ENCODE results near the gene TRIM72. TPM values are rescaled to one million over a fixed set of nuclear protein-coding genes. Genes with fewer than 3 reads are reported as not detected.
"Not testable (repeated sequence)": the region's sequence is repeated elsewhere in the genome, so short reads cannot be mapped to it uniquely, and the experiment has no call there.

TRIM72 gene, protein sequence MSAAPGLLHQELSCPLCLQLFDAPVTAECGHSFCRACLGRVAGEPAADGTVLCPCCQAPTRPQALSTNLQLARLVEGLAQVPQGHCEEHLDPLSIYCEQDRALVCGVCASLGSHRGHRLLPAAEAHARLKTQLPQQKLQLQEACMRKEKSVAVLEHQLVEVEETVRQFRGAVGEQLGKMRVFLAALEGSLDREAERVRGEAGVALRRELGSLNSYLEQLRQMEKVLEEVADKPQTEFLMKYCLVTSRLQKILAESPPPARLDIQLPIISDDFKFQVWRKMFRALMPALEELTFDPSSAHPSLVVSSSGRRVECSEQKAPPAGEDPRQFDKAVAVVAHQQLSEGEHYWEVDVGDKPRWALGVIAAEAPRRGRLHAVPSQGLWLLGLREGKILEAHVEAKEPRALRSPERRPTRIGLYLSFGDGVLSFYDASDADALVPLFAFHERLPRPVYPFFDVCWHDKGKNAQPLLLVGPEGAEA
- total RNA-seq = not detected in 2 replicates

DNA sequence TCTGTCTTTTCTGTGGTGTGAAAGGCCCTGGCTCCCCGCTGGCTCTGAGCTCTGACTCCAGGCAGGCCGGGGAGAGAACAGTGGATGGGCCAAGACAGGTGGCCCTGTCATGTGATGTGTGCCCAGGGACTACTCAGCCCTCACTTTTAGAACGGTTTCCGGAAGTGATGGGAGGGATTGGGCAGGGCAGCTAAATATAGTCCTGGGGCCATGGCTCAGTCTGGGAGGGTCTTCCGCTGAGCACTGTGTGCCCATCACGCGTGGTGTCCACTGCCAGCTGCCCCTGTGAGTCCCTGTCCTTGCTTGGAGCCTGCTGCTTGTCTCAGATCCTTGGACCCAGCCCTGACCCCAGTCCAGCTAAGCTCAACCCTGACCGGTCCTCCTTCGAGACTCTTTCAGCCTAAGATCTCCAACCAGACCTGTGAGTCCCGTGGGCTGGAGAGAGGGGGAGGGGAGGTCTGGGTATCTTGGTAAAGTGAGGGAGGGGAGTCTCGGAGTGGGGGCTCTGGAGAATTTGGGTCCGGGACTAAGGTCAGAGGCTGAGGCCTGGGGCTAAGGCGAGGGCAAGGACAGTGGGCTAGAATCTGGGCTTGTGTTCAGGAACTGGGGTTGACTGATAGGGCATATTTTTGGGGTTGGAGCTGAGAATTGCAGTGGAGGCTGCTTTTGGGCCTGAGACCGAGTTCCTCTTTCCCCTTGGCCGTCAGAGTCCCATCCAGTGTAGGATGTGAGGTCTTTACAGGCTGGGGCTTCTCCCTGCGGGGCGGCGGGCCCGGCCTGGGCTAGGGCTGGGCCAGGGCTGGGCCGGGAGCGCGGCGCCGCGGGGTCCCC, at the start of gene TRIM72:
Gene TRIM72 (plus strand): TSS at position 243 of the 831 bp plus-strand sequence. CDS start 620 bp downstream, outside the sequence.
- no peak for DNase-seq (ENCODE audit: low read depth in 2 of 2)

DNA sequence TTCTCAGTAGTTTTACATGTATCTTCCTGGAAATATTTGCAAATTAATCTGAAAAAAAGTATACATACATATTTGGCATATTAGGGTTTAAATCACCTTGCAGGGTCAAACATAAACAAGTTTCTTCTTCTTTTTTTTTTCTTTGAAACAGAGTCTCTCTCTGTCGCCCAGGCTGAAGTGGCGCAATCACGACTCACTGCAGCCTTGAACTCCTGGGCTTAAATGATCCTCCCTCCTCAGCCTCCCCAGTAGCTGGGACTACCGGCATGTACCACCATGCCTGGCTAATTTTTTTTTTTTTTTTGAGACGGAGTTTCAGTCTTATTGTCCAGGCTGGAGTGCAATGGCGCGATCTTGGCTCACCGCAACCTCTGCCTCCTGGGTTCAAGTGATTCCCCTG, 46.6 kb upstream of the TRIM72 start:
- DNase-seq (ENCODE audit: low read depth in 2 of 2) = no peak

DNA sequence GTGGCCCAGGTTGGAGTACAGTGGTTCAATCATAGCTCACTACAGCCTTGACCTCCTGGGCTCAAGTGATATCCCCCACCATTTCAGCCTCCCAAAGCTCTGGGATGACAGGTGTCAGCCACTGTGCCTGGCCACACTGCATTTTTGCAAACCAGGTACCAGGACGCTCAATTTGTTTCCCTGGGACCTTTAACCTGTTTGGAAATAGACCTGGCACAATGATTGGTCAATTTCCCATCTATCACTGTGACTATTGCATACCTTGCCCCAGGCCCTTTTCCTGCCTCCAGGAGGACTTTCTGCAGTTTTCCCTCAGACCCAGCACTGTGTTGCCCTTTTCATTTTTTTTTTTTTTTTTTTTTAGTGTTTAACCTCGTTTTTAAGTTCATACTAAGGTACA, 45.1 kb upstream of the TRIM72 start:
- no peak for DNase-seq (ENCODE audit: low read depth in 2 of 2)

DNA sequence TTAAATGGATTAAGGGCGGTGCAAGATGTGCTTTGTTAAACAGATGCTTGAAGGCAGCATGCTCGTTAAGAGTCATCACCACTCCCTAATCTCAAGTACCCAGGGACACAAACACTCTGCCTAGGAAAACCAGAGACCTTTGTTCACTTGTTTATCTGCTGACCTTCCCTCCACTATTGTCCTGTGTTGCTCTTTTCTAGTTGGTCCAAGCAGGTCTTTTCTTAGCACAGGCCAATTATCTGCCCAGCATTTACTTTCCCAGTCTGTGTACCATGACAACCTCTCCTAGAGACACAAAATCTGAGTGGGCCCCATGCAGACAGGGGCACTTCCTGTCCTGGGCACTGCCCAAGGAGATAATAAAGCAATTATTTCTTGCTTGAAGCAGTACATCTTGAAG, 43.9 kb upstream of the TRIM72 start:
- not testable (repeated sequence) for DNase-seq (ENCODE audit: low read depth in 2 of 2)

DNA sequence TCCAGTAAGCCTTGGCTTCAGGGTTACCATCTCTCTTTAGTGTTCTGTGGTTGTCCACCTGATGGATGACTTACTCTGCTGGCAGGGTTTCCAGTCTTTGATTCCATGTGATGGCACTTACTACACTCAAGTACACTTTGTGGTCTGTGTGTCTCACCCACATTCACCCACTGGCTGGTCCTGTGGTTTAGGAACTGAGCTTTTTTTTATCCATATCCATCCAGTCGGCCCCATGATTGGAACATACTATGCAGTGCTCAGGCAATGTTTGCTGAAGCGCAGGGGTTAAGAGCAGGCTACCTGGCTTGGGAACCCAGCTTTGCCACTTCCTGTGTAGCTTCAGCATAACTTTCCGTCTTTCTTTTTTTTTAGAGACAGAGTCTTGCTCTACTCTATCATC, 36.8 kb upstream of the TRIM72 start:
- DNase-seq (ENCODE audit: low read depth in 2 of 2) = no peak

DNA sequence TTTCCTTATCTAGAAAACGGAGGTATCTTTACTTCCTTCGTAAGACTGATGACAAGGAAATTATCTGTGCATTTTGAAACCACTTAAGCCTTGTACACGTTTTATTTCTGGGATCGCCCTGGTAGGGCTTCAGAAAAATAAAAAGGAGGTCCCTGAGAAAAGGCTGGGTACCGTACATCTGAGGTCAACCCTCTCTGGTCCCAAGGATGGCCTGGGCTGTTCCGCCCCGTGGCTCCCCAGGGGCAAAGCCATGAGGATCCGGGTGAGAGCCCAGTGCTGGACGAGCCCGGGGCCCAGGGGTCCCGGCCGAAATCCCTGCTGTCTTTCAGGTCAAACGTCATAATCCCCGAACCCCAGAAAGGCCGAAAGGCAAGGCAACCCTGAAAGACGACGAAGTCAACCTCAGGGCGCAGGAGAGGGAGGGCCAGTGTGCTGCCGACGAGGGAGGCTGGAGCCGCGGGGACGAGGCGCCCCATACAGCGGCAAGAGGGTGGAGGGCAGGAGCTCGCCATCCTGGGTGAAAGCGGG, 34.6 kb upstream of the TRIM72 start:
- no peak for DNase-seq (ENCODE audit: low read depth in 2 of 2)

DNA sequence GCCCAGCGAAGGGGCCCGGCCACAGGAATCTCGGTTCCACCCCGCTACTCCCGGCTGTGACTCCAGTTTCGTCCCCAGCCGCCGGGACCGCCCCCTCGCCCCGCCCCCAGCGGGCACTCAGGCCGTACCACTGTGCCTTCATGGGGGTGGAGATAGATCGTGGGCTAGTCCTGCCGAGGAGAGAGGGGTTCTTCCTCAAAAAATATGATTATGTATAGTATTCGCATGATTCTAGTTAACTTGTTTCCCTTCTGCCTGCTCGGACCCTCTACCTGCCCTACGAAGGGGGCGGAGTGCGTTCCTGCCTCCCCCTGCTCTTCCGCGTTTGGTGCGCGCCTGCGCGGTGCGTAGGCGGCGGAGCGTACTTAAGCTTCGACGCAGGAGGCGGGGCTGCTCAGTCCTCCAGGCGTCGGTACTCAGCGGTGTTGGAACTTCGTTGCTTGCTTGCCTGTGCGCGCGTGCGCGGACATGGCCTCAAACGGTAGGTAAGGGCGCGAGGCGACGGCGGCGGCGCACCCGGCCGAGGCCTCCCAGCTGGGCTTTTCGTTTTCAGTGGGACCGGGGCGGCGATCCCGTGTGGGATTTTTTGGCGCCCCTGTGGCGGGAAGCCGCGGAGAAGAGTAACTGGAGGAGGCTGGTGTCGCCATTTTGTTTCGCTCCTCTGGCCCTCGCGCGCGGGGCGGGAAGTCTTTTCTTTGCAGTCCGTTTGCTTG, 34.0 kb upstream of the TRIM72 start, which contains the start of gene FUS:
Gene FUS (plus strand): TSS at position 393 of the 713 bp plus-strand sequence. CDS start 76 bp downstream, at position 469.
- DNase-seq (ENCODE audit: low read depth in 2 of 2) = peak; percentile 93 to 96

DNA sequence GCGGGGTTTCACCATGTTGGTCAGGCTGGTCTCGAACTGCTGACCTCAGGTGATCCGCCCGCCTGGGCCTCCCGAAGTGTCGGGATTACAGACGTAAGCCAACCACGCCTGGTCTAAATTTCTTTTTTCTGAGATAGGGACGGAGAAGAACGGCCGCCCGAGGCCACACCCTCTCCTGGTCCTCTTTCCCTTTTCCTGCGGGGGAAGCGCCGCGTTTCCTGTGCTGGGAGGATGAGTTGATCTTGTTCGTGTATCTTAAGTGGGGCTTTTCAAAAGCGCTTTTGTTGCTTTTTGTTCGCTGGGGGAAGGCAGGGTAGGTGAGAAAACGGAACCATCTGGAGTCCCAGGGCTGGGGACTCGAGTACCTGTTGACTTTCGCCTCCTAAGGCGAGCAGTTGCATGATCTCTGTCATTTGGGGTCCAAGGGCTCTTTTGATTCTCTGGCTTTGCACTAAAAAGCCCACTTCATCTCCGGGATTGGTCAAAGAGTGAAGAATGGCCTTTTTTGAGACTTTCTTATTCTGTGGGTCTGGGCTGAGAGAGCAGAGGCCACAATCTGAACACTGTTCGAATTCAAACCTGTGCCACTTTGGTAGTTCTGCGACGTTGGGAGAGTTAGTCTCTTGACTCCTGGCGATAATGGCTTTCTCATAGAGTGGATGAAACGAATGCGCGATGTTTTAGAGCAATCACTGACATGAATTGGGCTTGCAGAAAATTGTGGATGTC, 32.7 kb upstream of the TRIM72 start:
- DNase-seq (ENCODE audit: low read depth in 2 of 2) = peak; percentile 47 to 69

DNA sequence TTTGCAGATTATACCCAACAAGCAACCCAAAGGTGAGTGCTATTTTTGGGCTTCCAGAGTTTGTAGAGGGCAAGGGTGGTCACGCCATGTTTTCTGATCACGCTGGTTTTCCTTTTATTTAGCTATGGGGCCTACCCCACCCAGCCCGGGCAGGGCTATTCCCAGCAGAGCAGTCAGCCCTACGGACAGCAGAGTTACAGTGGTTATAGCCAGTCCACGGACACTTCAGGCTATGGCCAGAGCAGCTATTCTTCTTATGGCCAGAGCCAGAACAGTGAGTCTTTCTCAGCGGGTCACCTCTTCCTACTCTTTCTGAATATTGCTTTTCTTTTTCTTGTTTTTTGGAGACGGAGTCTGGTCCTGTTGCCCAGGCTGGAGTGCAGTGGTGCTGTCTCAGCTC, 31.5 kb upstream of the TRIM72 start:
- peak in 1 of 2 donors; percentile 18 for DNase-seq (ENCODE audit: low read depth in 2 of 2)

DNA sequence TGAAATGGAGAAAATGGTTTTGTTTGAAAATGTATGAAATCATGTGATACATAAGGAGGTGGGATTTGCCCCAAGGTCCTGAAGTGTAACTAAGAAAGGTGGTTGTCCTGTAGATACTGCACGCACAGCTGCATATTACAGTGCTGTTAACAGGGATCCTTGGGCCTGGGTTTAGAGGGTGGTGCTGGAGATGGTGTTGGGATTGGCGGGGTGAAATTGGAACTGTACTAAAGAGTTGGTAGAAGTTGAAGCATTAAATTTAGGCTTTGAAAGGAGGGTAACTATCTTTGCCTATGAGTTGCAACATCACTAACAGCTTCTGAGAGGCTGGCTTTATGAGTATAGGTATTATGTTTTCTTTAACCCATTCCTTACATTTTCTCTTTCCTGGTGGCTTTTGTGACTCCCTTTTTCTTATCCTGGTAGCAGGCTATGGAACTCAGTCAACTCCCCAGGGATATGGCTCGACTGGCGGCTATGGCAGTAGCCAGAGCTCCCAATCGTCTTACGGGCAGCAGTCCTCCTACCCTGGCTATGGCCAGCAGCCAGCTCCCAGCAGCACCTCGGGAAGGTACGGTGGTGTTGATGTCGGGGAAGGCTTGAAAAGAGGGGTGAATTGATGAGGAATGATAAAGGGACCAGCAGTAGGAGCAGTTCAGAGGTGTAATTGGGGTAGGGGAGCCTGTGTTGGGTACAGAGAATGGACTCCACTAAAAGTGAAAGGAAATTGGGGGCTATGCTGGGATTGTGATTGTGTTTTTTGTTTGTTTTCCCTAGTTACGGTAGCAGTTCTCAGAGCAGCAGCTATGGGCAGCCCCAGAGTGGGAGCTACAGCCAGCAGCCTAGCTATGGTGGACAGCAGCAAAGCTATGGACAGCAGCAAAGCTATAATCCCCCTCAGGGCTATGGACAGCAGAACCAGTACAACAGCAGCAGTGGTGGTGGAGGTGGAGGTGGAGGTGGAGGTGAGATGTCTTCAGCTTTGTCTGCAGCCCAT, 30.2 kb upstream of the TRIM72 start:
- DNase-seq (ENCODE audit: low read depth in 2 of 2) = peak; percentile 29 to 34

DNA sequence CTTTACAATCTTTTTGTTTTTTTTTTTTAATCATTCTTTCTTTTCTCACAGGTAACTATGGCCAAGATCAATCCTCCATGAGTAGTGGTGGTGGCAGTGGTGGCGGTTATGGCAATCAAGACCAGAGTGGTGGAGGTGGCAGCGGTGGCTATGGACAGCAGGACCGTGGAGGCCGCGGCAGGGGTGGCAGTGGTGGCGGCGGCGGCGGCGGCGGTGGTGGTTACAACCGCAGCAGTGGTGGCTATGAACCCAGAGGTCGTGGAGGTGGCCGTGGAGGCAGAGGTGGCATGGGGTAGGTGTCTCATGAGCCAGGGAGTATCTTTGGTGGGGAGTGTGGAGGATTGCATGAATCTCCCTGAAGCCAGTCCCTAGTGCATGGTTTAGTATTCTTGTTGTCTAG, 29.0 kb upstream of the TRIM72 start:
- DNase-seq (ENCODE audit: low read depth in 2 of 2) = no peak

DNA sequence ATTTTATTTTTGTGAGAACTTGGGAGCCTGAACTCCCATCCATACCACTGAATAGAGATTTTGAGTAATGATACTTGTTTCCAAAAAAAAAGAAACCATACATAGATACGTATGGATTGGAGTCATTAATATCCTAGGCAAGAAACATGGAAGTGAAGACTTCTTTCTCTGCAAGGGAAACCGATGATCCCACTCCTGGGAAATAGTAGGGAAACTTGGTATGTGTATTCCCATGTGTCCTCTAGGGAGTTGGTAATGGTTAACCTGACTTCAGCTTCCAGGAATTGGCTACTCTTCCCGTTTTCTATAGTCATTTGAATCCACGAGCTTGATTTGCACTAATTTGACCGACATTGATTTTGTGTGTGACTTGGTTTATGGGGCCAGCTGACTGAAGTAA, 28.6 kb upstream of the TRIM72 start:
- no peak for DNase-seq (ENCODE audit: low read depth in 2 of 2)

DNA sequence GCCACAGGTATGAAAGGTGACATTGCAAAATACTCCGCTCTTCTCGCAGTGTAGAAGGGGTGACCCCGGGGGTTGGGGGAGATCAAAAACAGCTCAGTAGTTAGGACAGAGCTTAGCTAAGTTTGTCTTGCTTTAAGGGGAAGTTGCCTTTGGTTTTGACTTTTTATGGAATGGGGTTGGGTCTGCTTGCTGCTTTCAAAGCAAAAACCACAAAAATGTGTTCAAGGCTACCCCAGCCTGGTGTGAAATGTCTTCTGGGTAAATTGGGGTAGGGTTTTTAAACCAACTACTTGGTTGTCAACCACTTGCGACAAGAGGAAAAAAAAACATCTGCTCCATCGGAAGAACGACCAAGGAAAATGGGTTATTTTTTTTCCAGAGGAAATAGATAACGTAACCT, 27.7 kb upstream of the TRIM72 start:
- DNase-seq (ENCODE audit: low read depth in 2 of 2) = no peak

DNA sequence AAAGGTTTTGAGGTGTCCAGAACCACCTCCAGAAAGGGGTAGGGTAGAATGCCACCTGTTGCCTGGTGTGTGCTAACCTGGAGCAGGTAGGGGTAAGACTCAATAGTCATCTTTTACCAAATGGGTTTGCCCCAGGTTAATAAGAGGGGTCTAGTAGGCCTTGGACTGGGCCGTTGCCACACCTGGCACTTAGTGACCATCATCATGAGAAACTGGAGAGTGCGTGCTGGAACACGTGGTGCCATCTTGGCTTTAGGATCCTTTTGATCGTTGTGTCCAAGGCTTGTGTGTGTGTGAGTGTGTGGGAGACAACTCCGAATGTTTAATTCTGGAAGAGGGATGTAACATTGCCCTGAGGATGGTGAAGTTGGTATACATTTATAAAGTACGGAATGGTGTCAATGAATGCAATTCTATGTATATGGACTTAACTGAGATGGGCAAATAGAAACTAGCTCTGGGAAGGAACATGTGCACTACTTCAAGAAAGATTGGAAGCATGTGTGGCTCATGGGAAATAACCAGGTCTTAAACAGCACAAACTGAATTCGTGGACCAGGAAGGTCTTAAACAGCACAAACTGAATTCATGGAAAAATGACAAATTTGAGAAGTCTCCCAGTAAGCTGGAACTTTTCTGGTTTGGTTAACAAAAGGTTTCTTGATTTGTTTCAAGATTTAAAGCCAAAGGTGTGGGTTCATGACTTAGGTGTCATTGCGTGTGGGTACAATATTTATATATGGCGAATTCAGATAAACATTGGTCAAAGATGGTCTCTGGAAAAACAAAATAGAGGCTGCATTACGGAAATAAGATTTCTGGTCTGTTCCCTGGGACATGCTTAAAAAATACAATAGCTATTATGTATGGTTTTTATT, 26.8 kb upstream of the TRIM72 start:
- no peak for DNase-seq (ENCODE audit: low read depth in 2 of 2)

DNA sequence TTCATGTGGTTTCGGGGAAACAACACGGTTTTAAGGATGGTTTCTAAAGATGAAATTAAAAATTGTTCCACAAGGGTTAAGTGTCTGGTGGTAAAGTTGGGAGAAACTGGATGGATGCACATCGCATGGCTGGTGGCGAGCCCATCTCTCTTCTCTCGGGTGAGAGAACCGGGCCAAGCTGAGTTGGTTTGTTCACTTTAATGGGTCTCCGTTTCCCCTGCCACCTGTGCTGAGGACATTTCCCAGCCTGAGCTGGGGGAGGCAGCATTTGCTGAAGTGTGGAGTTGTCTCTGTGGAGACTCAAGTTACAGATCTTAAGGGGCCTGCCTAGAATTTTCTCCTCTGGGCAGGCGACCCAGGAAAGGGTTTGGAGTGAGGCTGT, 26.1 kb upstream of the TRIM72 start:
- no peak for DNase-seq (ENCODE audit: low read depth in 2 of 2)

DNA sequence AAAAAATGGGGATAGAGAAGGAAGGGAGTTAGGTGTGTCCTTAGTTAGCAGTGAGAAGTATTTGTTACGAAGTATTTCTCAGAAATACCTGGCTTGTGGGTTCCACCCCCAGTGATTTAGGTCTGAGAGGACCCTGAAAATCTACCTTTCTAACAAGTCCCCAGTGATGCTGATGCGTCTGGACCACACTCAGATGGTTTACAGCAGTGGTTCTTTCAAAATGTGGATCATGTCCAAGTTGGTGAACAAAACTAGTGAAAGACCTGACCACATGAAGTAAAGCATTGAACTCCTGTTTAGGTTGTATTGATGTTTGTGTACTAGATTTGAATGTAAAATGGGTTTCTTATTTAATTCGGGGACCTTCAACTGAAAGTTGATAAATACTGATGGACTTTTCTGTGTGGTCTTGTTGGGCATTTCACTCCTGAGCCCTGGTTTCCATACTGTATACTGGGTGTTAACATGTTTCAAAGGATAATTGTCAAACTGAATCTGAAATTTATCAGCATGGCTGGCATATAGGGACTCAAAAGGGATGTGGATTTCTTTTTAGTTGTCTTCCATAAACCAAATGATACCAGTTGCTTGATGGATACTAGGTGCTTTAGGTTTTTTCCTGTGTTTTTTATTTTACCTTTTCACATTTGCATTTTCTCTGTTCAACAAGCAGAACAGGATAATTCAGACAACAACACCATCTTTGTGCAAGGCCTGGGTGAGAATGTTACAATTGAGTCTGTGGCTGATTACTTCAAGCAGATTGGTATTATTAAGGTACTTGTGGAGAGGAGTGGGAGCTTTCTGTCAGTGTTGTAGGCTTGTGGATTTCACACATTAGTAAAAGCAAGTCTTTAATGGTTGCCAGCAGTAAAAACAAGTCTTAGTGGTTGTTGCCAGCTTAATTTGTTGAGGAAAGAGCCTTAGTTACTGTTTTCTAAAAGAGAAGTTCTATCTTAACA, 25.2 kb upstream of the TRIM72 start:
- no peak for DNase-seq (ENCODE audit: low read depth in 2 of 2)

DNA sequence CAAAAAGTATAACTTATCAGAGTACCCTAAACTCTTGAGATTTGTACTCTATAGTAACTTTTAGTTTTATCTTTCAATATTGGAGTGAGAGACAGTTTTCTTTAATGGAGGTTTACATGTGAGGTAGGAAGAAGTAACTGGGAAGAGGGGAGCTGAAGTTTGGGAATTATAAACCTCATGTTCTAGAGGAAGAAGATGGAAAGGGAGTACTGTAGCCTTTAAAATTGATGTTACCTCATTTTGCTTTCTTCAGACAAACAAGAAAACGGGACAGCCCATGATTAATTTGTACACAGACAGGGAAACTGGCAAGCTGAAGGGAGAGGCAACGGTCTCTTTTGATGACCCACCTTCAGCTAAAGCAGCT, 24.5 kb upstream of the TRIM72 start:
- DNase-seq (ENCODE audit: low read depth in 2 of 2) = no peak

Data from lung microvascular endothelial cell (primary cell).